Epithelial cell of proximal tubule (primary cell): Measurements from ENCODE around the gene RMDN2. TPM values are rescaled to one million over a fixed set of nuclear protein-coding genes. Genes with fewer than 3 reads are reported as not detected.

Source experiments
- DNase-seq: peaks from one replicate; pipeline ENCODE4 v3.0.0-alpha.2; 2011; ENCODE audit warnings: low read depth
- H3K4me3 ChIP-seq: 2 replicates; pipeline ENCODE4 v1.5.1; 2011; ENCODE audit warnings: low read depth, mild to moderate bottlenecking, low read length
- total RNA-seq: library from RNA; depleted of rRNA; stranded (reverse); fragments of >200 nt; gene quantifications from 2 replicates; pipeline ENCODE4 v1.2.3, GENCODE V29; 2015
- TF ChIP-seq, protein P1 (sequence below): conservative IDR thresholded peaks from 2 replicates; pipeline ENCODE4 v1.5.1; 2012; ENCODE audit warnings: low read depth, mild to moderate bottlenecking, low read length

The RMDN2 gene
- total RNA-seq, 1 donor from 2014 or later: 2.8 TPM

DNA sequence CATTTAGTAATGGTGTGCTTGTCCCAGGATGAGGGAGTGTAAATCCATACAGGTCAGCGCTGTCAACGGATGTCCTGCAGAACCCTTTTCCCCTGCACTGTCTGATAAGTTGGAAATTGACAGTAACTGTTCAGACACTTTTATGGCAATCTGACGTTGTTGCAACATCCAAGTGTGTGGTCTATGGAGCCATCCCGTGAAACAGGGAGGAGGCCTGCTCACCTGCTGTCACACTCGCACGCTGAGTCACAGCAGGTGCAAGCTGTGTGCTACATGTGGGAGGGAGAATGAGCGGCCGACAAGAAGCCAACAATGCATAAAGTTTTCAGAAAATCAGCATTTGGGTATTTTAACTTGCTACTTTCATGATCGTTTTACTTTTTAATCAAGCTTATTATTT is 43.7 kb upstream of the RMDN2 start:
- no peak for DNase-seq

DNA sequence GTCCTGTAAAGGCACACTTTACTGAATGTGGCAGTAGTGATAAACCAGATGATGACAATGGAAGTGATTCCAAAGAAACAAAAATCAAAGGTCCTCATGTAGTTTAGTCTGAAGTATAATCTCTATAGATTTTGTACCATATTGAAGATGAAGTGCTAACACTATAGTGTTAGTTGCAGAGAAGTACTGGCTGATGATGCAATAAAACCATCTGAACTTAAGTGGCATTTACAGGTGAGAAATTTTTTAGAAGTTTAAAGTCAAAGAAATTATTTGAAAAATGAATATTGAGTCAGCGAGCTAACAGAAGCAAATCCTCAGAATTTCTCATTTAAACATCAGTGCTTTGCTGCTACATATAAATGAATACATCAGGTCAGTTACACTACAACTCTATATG is 43.1 kb upstream of the RMDN2 start:
- no peak for DNase-seq
- TF ChIP-seq, protein P1, sequence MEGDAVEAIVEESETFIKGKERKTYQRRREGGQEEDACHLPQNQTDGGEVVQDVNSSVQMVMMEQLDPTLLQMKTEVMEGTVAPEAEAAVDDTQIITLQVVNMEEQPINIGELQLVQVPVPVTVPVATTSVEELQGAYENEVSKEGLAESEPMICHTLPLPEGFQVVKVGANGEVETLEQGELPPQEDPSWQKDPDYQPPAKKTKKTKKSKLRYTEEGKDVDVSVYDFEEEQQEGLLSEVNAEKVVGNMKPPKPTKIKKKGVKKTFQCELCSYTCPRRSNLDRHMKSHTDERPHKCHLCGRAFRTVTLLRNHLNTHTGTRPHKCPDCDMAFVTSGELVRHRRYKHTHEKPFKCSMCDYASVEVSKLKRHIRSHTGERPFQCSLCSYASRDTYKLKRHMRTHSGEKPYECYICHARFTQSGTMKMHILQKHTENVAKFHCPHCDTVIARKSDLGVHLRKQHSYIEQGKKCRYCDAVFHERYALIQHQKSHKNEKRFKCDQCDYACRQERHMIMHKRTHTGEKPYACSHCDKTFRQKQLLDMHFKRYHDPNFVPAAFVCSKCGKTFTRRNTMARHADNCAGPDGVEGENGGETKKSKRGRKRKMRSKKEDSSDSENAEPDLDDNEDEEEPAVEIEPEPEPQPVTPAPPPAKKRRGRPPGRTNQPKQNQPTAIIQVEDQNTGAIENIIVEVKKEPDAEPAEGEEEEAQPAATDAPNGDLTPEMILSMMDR: no peak
- H3K4me3 ChIP-seq: no peak overlapping the region

More for the DNA sequence above, 43.7 kb upstream of the RMDN2 start:
- H3K4me3 ChIP-seq: no peak overlapping the region
- TF ChIP-seq, protein P1: no peak

DNA sequence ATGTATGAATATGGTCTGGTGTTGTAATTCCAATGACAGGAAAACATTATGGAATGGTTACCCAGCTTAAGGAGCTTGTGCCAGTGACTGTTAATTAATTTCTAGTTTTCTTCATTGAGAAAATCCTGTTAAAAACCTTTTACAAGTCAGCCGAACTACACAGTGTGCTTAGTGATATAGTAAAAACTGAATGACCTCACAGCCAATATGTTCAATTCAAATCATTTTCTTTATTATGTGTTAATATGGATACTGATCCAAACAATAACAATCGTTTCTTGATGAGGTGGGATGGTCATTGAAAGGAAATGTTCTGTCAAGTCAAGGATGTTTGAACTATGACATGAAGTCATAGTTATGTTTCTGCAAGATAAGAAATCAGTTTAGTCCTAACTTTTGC is 41.6 kb upstream of the RMDN2 start:
- TF ChIP-seq, protein P1: no peak
- no peak overlapping the region for H3K4me3 ChIP-seq
- no peak for DNase-seq

DNA sequence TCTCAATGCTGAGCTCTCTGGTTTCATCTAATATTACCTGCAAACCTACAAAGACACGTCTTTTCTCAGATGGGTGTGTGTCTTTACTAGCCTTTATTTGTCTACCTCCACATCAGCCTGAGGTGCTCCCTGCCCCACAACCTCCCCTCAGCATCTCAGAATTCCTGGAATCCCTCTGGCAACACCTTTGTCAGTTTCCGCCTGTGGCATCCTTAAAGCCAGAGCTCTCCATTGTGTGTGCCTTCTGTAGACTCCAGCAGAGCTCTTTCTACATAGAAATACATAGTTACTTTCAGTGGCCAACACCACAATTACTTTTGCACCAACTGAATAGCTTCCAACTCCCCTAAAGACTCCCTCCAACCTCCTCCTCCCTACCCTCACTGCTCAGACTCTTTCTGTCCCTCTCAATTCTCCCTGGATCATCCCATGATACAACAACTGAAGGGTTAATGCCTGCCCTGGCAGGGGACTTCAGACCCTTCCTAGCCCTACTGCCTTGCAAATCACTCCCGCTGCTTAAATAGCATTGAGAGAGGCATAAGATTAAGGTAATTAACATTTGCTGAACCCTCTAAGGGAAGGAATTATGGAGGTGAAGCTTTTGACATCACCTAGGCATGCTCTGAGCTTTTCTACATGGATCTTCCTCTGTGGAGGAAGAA is 39.6 kb upstream of the RMDN2 start:
- TF ChIP-seq, protein P1: no peak
- H3K4me3 ChIP-seq: no peak overlapping the region
- DNase-seq: no peak

DNA sequence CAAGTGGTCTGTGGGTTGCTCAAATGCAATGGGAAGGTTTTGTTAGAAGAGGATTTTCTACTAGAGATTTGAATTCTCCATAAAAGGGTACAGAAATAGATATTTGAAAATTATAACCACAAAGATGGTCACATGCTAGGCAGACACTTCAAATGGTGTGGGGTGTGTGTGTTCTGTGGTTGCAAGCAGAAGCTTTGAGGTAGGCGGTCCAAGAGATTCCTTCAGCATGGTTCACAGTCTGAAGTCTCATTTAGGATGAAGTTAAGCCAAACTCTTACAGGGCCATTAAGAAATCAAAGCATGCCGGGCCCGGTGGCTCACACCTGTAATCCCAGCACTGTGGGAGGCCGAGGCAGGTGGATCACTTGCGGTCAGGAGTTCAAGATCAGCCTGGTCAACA is 38.3 kb upstream of the RMDN2 start:
- no peak for DNase-seq
- TF ChIP-seq, protein P1: no peak
- H3K4me3 ChIP-seq: no peak overlapping the region

DNA sequence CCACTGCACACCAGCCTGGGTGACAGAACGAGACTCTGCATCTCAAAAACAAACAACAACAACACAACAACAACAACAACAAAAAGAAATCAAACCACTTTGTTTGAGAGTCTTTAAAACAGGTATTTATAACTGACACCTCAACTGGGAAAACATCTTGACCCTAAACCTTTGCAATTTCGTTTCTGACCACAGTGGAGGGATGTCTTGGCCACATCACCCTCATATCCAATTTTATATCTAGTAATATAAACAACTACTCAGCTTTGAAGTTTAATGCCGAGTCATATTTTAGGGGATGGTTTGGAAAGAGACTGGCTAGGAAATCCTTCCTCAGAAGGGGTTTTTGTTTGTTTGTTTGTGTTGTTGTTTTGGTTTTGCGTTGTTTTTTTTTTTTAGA is 37.8 kb upstream of the RMDN2 start:
- H3K4me3 ChIP-seq: no peak overlapping the region
- no peak for DNase-seq
- TF ChIP-seq, protein P1: no peak

DNA sequence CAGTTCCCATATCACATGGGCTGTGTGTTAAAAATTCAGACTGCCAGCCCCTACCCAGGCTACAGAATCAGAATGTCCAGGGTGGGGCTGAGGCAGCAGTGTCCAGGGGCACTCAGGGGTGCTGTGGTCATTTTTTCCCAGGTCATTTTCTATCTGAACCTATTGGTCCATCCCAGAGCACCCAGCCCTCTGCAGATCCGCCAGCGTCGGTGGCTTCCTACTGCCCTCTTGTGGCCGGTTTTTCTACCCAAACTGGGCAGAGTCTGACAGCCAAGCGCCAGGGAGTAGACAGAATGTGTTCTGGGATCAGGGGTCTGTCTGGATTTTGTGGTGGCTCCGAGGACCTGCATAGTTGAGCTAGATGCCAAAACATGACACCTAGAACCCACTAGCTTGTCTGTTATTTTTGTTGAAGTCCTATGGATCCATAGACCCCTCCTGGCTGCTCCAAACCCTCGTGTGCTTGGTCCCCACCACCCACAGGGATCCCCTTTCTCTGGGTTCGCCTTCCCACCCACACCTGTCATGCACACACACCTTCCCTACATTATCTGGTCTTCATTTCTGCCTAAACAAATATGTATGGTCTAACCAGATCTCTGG is 34.1 kb upstream of the RMDN2 start:
- no peak overlapping the region for H3K4me3 ChIP-seq
- TF ChIP-seq, protein P1: peak; percentile 91
- no peak for DNase-seq
